ENCODE measurements around the gene C9orf152.

DNA sequence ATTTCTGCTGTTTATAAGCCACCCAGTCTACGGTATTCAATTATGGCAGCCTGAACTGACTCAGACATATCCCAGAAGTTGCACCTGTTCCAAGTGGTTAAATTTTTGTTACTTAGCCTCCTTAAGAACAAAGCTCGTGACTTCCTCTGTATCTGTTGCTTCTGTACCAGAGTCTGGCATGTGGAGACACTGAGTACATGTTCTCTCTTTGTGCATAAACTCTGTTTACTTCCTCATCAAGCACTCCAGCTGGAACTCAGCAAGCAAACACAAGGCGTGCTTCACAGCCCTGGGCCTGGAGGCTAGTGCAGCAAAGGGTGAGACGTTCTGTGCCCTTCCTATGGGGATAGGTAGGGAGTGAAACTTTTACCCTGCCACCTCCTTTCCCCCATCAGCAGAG, 19.0 kb downstream of the C9orf152 start:
- TF ChIP-seq, protein P1, sequence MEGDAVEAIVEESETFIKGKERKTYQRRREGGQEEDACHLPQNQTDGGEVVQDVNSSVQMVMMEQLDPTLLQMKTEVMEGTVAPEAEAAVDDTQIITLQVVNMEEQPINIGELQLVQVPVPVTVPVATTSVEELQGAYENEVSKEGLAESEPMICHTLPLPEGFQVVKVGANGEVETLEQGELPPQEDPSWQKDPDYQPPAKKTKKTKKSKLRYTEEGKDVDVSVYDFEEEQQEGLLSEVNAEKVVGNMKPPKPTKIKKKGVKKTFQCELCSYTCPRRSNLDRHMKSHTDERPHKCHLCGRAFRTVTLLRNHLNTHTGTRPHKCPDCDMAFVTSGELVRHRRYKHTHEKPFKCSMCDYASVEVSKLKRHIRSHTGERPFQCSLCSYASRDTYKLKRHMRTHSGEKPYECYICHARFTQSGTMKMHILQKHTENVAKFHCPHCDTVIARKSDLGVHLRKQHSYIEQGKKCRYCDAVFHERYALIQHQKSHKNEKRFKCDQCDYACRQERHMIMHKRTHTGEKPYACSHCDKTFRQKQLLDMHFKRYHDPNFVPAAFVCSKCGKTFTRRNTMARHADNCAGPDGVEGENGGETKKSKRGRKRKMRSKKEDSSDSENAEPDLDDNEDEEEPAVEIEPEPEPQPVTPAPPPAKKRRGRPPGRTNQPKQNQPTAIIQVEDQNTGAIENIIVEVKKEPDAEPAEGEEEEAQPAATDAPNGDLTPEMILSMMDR (IDR thresholded peaks at IDR 0.05; ENCODE audit: low read length), result no peak
- no peak for TF ChIP-seq EZH2 (IDR thresholded peaks at IDR 0.05; ENCODE audit: borderline replicate concordance, low read length)

Data from OCI-LY1 (cell line).